Measurements from ENCODE around the gene GSKIP.
"Not testable (repeated sequence)": the region's sequence is repeated elsewhere in the genome, so short reads cannot be mapped to it uniquely, and the experiment has no call there.

GSKIP gene

GRCh38 chr14:96362965-96363750 is at the start of gene GSKIP, which contains the start of gene ATG2B:
Gene GSKIP (plus strand): TSS chr14:96363526. CDS start chr14:96382248, 18,722 bp downstream.
Gene ATG2B (minus strand): TSS chr14:96363341. CDS start chr14:96362976, 365 bp downstream.
- in situ Hi-C loops (cut with MboI; ENCODE audit: low sequenced_read_pairs), result no loop called here

DNA sequence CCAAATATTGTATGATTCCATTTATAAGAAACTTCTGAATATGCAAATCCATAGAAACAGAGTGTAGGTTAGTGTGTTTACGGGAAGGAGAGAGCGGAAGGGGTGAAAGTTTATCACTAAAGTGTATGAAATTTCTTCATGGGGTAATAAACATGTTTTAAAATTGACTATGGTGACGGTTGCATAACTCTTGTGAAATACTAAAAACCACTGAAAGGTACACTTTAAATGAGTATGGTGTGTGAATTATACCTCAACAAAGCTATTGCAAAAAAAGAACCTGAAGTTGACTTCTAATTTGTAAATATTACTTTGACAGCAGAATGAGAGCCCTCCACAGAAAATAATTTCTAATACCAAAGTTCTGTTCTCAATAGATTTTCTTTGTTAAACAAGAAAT is 47.2 kb upstream of the GSKIP start:
- in situ Hi-C loops (cut with MboI; ENCODE audit: low sequenced_read_pairs), result no loop called here

- in situ Hi-C loops (cut with MboI; ENCODE audit: low sequenced_read_pairs), result no loop called here
These were observed 44.5 kb upstream of the GSKIP start for GRCh38 chr14:96318836-96319235.

GRCh38 chr14:96320605-96321004 is 42.7 kb upstream of the GSKIP start:
- in situ Hi-C loops (cut with MboI; ENCODE audit: low sequenced_read_pairs), result no loop called here

- in situ Hi-C loops (cut with MboI; ENCODE audit: low sequenced_read_pairs), result no loop called here
These were observed 39.1 kb upstream of the GSKIP start for GRCh38 chr14:96324219-96324618.

DNA sequence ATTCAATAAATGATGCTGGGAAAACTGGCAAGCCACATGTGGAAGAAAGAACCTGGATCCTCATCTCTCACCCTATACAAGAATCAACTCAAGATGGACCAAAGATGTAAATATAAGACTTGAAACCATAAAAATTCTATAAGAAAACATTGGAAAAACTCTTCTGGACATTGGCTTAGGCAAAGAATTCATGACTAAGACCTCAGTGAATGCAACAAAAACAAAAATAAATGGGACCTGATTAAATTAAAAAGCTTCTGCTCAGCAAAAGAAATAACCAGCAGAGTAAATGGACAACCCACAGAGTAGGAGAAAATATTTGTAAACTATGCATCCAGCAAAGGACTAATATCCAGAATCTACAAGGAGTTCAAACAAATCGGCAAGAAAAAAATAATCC is 24.8 kb upstream of the GSKIP start:
- in situ Hi-C loops (cut with MboI; ENCODE audit: low sequenced_read_pairs), result no loop called here

GRCh38 chr14:96341323-96341722 is 22.0 kb upstream of the GSKIP start:
- in situ Hi-C loops (cut with MboI; ENCODE audit: low sequenced_read_pairs), result no loop called here

- in situ Hi-C loops (cut with MboI; ENCODE audit: low sequenced_read_pairs), result no loop called here
These were observed 17.7 kb upstream of the GSKIP start for GRCh38 chr14:96345669-96346068.

GRCh38 chr14:96347957-96348356 is 15.4 kb upstream of the GSKIP start:
- in situ Hi-C loops (cut with MboI; ENCODE audit: low sequenced_read_pairs), result not testable (repeated sequence)

DNA sequence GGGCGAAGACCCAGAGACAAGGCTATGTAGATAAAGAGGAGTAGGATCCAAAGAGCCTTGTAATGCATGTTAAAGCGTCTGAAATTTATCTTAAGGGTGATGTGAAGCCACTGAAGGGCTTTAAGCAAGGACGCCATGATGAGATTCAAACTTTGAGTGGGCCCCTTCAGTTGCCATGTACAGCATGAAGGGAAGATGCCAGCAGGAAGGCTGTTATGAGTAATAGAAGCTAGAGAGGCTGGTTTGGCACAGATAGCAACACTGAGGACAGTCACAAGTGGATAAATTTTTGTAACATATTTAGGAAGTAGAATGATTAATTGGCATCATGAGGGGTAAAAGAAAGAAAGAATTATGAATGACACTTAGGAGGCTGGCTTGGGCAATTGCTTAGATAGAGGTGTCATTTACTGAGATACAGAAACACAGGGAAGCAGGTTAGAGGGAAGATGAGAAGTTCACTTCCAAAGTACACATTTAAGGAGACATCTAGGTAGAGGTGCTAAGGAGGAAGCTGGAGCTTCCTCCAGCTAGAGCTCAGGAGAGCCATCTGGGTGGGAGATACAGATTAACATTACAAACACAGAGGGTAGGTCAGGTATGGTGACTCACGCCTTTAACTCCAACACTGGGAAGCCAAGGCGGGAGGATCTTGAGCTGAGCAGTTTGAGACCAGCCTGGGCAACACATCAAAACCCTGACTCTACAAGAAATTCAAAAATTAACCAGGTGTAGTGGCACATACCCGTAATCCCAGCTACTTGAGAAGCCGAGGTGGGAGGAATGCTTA is 13.8 kb upstream of the GSKIP start:
- in situ Hi-C loops (cut with MboI; ENCODE audit: low sequenced_read_pairs), result no loop called here

GRCh38 chr14:96351986-96352385 is 11.3 kb upstream of the GSKIP start:
- in situ Hi-C loops (cut with MboI; ENCODE audit: low sequenced_read_pairs), result no loop called here

GRCh38 chr14:96352708-96353107 is 10.6 kb upstream of the GSKIP start:
- in situ Hi-C loops (cut with MboI; ENCODE audit: low sequenced_read_pairs), result no loop called here

- in situ Hi-C loops (cut with MboI; ENCODE audit: low sequenced_read_pairs), result no loop called here
These were observed 9.1 kb upstream of the GSKIP start for GRCh38 chr14:96354246-96354645.

DNA sequence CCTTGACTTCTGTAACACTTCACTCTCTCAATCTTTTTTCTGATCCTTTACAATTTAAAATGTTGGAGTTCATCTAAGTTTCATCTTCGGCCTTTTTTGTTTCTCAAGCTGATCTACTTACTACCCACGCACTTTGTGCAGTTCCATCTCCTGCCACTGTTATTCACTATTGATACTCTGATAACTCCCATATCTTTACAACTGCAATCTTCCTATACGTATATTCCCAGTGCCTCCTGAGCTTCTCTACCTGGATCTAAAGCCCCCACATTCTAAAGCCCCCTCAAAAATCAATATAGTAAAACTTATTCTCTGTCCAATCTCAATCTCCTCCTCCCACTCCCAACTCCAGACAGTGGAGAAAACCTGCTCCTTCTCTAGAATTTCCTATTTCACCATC is 6.1 kb upstream of the GSKIP start:
- in situ Hi-C loops (cut with MboI; ENCODE audit: low sequenced_read_pairs), result no loop called here

GRCh38 chr14:96359959-96360358 is 3.4 kb upstream of the GSKIP start:
- in situ Hi-C loops (cut with MboI; ENCODE audit: low sequenced_read_pairs), result no loop called here

DNA sequence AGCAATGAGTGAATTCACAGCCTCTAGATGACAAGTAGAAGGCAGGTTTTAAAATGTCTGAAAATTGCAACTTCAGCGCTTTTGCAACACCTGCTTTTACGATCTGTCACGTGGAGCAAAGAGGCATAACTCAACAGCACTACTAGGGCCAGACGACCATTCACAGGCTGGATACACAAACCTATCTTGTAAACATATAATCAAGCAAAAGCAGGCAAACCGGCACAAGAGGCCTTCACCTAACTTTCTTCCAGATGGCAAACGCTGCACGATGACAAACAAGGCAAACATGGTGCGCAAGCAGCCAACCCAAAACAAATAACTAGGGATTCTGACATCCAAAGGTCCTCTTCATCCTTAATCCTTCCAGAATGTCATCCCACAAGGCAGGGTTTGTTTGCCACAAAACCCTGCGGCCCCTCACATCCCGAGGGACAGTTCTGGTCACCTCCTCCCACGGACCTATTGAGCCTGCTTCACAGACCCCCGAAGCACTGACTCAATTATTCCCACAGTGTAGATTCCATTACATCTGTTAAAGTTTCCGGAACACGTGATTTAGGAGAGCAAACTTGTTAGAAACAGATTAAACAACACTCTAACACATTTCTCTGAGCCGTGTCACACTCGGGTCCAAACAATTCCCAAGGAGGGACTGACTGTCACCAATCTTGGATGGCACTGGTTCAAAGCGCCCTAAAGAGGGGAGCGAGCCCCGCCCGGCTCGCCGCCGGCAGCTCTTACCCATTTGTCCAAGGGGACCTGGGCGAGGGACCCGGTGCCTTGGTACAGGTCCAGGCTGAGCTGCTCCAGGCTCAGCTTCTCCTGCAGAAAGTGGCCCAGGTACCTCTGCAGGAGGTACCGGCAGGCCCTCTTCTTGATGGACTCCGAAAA is 1.0 kb upstream of the GSKIP start:
- in situ Hi-C loops (cut with MboI; ENCODE audit: low sequenced_read_pairs), result no loop called here

DNA sequence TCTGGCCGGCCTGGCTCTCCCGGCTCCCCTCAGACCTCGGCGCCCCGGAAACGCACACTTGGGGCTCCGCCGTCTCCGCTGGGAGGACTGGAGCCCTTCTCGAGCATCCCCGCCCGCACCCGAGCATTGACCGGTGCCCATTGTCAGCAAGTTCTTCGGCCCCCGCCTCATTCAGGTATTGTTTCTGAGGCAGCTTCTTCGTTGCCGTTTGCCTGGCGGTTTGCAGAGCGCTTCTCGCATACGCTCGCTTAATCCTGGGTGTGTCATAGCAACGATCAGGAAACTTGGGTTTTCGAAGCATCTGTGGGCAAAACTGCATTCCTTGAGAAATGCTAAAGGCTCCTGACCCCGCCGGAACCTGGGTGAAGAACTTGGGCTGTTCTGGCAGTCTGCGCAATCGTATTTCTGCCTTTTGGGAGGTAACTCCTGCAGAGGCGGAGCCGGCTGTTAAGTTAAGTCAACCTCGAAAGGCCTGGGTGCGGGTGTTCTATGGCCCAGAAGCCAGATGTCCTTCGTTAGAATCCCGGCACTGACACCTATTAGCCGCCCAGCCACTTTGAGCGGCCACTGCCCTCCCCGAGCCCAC is 518 bp downstream of the GSKIP start:
- in situ Hi-C loops (cut with MboI; ENCODE audit: low sequenced_read_pairs), result no loop called here

DNA sequence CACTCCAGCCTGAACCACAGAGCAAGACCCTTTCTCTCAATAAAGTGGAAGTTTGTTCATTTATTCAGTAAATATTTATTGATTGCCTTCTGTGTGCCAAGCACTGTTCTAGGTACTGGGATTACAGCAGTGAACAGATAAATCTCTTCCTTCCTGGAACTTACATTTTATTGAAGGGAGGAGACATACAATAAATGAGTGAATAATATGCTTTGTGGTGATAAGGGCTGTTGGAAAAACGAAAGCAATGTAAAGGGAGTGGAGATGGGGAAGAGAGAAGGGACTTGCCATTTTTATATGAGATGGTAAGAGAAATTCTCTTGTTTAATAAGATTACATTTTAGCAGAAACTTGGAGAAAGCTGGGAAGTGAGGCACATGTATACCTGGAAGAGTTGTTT is 1.6 kb downstream of the GSKIP start:
- in situ Hi-C loops (cut with MboI; ENCODE audit: low sequenced_read_pairs), result no loop called here

- in situ Hi-C loops (cut with MboI; ENCODE audit: low sequenced_read_pairs), result no loop called here
These were observed 5.2 kb downstream of the GSKIP start for GRCh38 chr14:96368534-96368933.

- in situ Hi-C loops (cut with MboI; ENCODE audit: low sequenced_read_pairs), result no loop called here
These were observed 7.2 kb downstream of the GSKIP start for GRCh38 chr14:96370528-96370927.

GRCh38 chr14:96373538-96373937 is 10.2 kb downstream of the GSKIP start:
- in situ Hi-C loops (cut with MboI; ENCODE audit: low sequenced_read_pairs), result no loop called here

Data from hTERT RPE-1 (cell line).